Colonic mucosa (tissue), 4 donors: ENCODE measurements around the gene RIPK4. TPM values are rescaled to one million over a fixed set of nuclear protein-coding genes. Genes with fewer than 3 reads are reported as not detected.

Source experiments
- DNase-seq: peaks from one replicate; pipeline ENCODE4 v3.0.0-alpha.2; 2020
- H3K27ac ChIP-seq: fragments of 200-600 bp; one replicate; pipeline ENCODE4 v1.8.0; 2021
- H3K27me3 ChIP-seq: fragments of 200-600 bp; one replicate; pipeline ENCODE4 v1.8.0; 2021
- H3K36me3 ChIP-seq: fragments of 200-600 bp; one replicate; pipeline ENCODE4 v1.8.0; 2021
- H3K4me1 ChIP-seq: fragments of 200-600 bp; one replicate; pipeline ENCODE4 v1.8.0; 2021; ENCODE audit warnings: mild to moderate bottlenecking
- H3K4me3 ChIP-seq: fragments of 200-600 bp; one replicate; pipeline ENCODE4 v1.8.0; 2021
- H3K9ac ChIP-seq, 2 donors: one replicate each; pipeline ENCODE4 v1.7.0; 2013; ENCODE audit warnings: control low read depth in 2 of 2, low read depth in 2 of 2, low read length in 2 of 2
- H3K9me3 ChIP-seq: fragments of 200-600 bp; one replicate; pipeline ENCODE4 v1.8.0; 2021
- CTCF ChIP-seq: fragments of 200-600 bp; IDR thresholded peaks from one replicate; pipeline ENCODE4 v1.8.0; 2022; ENCODE audit warnings: antibody characterized with exemption, mild to moderate bottlenecking
- intact Hi-C: fragments of 100-400 bp; cut with DNase I; formaldehyde crosslinking; loops from one replicate; pipeline ENCODE4 v1.14.1; 2022
- total RNA-seq, 2 donors: library from RNA; stranded (reverse); fragmentation: NEBNext Ultra II Directional in 1 of 2; extraction: Animal tissue kit (Norgen Biotek cat#: 25700) in 1 of 2; gene quantifications; one replicate each; pipeline ENCODE4 v1.2.1, GENCODE V29; 2021
- donor health status: healthy.
- donor health status: DM: no; HTN: no; CAD: no.
- donor health status: DM: no; HTN: no; CAD: no.

Gene RIPK4
- total RNA-seq, 2 donors from 2014 or later, result 10.1 to 10.5 TPM

- H3K4me1 ChIP-seq, result no peaks in the 10 kb centered on the region
These were observed 2.1 kb downstream of the RIPK4 start for GRCh38 chr21:41764558-41765419.

GRCh38 chr21:41763996-41764395 is 2.9 kb downstream of the RIPK4 start:
- no peaks in the 10 kb centered on the region for H3K4me1 ChIP-seq
- no peak overlapping the region for H3K9ac ChIP-seq
- H3K27ac ChIP-seq, result no peak overlapping the region
- H3K4me3 ChIP-seq, result no peak overlapping the region
- peaks cover 24% of the 10 kb centered on the region for H3K27me3 ChIP-seq
- intact Hi-C loops, result no loop called here
- H3K36me3 ChIP-seq, result no peaks in the 10 kb centered on the region
- H3K9me3 ChIP-seq, result no peaks in the 10 kb centered on the region
- no peak for TF ChIP-seq CTCF
- DNase-seq, result no peak

More at GRCh38 chr21:41764558-41765419, 2.1 kb downstream of the RIPK4 start:
- TF ChIP-seq CTCF, result no peak
- Histone ChIP-seq H3K27ac (no peak overlapping the region), H3K9me3 (no peaks in the 10 kb centered on the region), H3K36me3 (no peaks in the 10 kb centered on the region), H3K4me3 (no peak overlapping the region), H3K9ac (no peak overlapping the region), H3K27me3 (peaks cover 24% of the 10 kb centered on the region)
- DNase-seq, result no peak
- intact Hi-C loops, result no loop called here

- Histone ChIP-seq H3K4me1 (no peaks in the 10 kb centered on the region), H3K9me3 (no peaks in the 10 kb centered on the region), H3K4me3 (no peak overlapping the region), H3K9ac (no peak overlapping the region), H3K27me3 (peaks cover 24% of the 10 kb centered on the region), H3K36me3 (no peaks in the 10 kb centered on the region), H3K27ac (no peak overlapping the region)
- intact Hi-C loops, result no loop called here
- no peak for TF ChIP-seq CTCF
- DNase-seq, result no peak
These were observed 3.4 kb downstream of the RIPK4 start for GRCh38 chr21:41763398-41763931.

GRCh38 chr21:41762753-41763152 is 4.1 kb downstream of the RIPK4 start:
- Histone ChIP-seq H3K4me3 (no peak overlapping the region), H3K27ac (no peak overlapping the region), H3K9ac (no peak overlapping the region)

More at GRCh38 chr21:41762753-41763152, 4.1 kb downstream of the RIPK4 start:
- Histone ChIP-seq H3K27me3 (peaks cover 24% of the 10 kb centered on the region), H3K9me3 (no peaks in the 10 kb centered on the region), H3K4me1 (no peaks in the 10 kb centered on the region), H3K36me3 (no peaks in the 10 kb centered on the region)
- intact Hi-C loops, result no loop called here
- no peak for TF ChIP-seq CTCF
- DNase-seq, result no peak
